H9 (cell line): ENCODE measurements around the gene LITAF. TPM values are rescaled to one million over a fixed set of nuclear protein-coding genes. Genes with fewer than 3 reads are reported as not detected.

Experiments
- DNase-seq: peaks from one replicate; pipeline ENCODE4 v3.0.0-alpha.2; 2017
- H2AFZ ChIP-seq: one replicate; pipeline ENCODE4 v1.6.1; 2013; ENCODE audit warnings: mild to moderate bottlenecking, low read length, control low read depth, moderate library complexity
- H2AK5ac ChIP-seq: 2 replicates; pipeline ENCODE4 v1.6.1; 2013; ENCODE audit warnings: low read length, control low read depth, mixed read lengths; ENCODE audit not compliant: insufficient read length
- H2BK120ac ChIP-seq: one replicate; pipeline ENCODE4 v1.6.1; 2013; ENCODE audit warnings: low read depth, mild to moderate bottlenecking, low read length, control low read depth, inconsistent platforms; ENCODE audit not compliant: poor library complexity, severe bottlenecking
- H2BK12ac ChIP-seq: 2 replicates; pipeline ENCODE4 v1.6.1; 2013; ENCODE audit warnings: low read length, control low read depth, mixed read lengths, low read depth; ENCODE audit not compliant: insufficient read length
- H2BK15ac ChIP-seq: 2 replicates; pipeline ENCODE4 v1.6.1; 2013; ENCODE audit warnings: low read depth, low read length, control low read depth
- H2BK20ac ChIP-seq: one replicate; pipeline ENCODE4 v1.6.1; 2013; ENCODE audit warnings: low read depth, mild to moderate bottlenecking, low read length, control low read depth, inconsistent platforms; ENCODE audit not compliant: poor library complexity, severe bottlenecking
- H2BK5ac ChIP-seq: 2 replicates; pipeline ENCODE4 v1.6.1; 2013; ENCODE audit warnings: low read length, control low read depth, mixed read lengths; ENCODE audit not compliant: insufficient read length
- H3K14ac ChIP-seq: 2 replicates; pipeline ENCODE4 v1.6.1; 2013; ENCODE audit warnings: low read length, control low read depth; ENCODE audit not compliant: insufficient read depth
- H3K18ac ChIP-seq: 2 replicates; pipeline ENCODE4 v1.6.1; 2013; ENCODE audit warnings: low read depth, mild to moderate bottlenecking, mixed read lengths, low read length, control low read depth; ENCODE audit not compliant: insufficient read length
- H3K23ac ChIP-seq: 2 replicates; pipeline ENCODE4 v1.6.1; 2013; ENCODE audit warnings: low read length, control low read depth, mixed read lengths, low read depth; ENCODE audit not compliant: insufficient read length
- H3K23me2 ChIP-seq: 2 replicates; pipeline ENCODE4 v1.6.1; 2013; ENCODE audit warnings: low read depth, mild to moderate bottlenecking, mixed read lengths, low read length, control low read depth; ENCODE audit not compliant: insufficient read length, poor library complexity, severe bottlenecking
- H3K27ac ChIP-seq: 2 replicates; pipeline ENCODE4 v1.5.1; 2013; ENCODE audit warnings: low read length, control low read depth, mixed read lengths, low read depth; ENCODE audit not compliant: insufficient read length
- H3K27me3 ChIP-seq: 2 replicates; pipeline ENCODE4 v1.6.1; 2013; ENCODE audit warnings: low read length, control low read depth, inconsistent platforms; ENCODE audit not compliant: insufficient read depth
- H3K4ac ChIP-seq: 2 replicates; pipeline ENCODE4 v1.6.1; 2013; ENCODE audit warnings: low read depth, mild to moderate bottlenecking, control low read depth, inconsistent platforms, low read length, moderate library complexity
- H3K4me1 ChIP-seq: 2 replicates; pipeline ENCODE4 v1.6.1; 2013; ENCODE audit warnings: low read length, control low read depth, inconsistent platforms; ENCODE audit not compliant: insufficient read depth
- H3K4me2 ChIP-seq: 2 replicates; pipeline ENCODE4 v1.6.1; 2013; ENCODE audit warnings: low read length, control low read depth, mixed read lengths; ENCODE audit not compliant: insufficient read length, insufficient read depth
- H3K56ac ChIP-seq: 2 replicates; pipeline ENCODE4 v1.6.1; 2013; ENCODE audit warnings: low read depth, mild to moderate bottlenecking, mixed read lengths, low read length, control low read depth; ENCODE audit not compliant: insufficient read length
- H3K79me1 ChIP-seq: 2 replicates; pipeline ENCODE4 v1.6.1; 2013; ENCODE audit warnings: low read depth, mild to moderate bottlenecking, moderate library complexity, low read length, control low read depth, inconsistent platforms; ENCODE audit not compliant: insufficient read depth, poor library complexity, severe bottlenecking
- H3K79me2 ChIP-seq: 2 replicates; pipeline ENCODE4 v1.6.1; 2013; ENCODE audit warnings: low read length, control low read depth, inconsistent platforms; ENCODE audit not compliant: insufficient read depth
- H3K9ac ChIP-seq: 2 replicates; pipeline ENCODE4 v1.6.1; 2013; ENCODE audit warnings: low read length, control low read depth, mixed read lengths; ENCODE audit not compliant: insufficient read length; ENCODE audit errors: extremely low read depth
- H3K9me3 ChIP-seq: one replicate; pipeline ENCODE4 v1.6.1; 2013; ENCODE audit warnings: low read depth, low read length, inconsistent platforms; ENCODE audit not compliant: control insufficient read depth
- H3T11ph ChIP-seq: one replicate; pipeline ENCODE4 v1.6.1; 2013; ENCODE audit warnings: mild to moderate bottlenecking, low read length, control low read depth, inconsistent platforms
- H4K20me1 ChIP-seq: one replicate; pipeline ENCODE4 v1.6.1; 2013; ENCODE audit not compliant: control insufficient read depth, insufficient read length, insufficient read depth
- H4K5ac ChIP-seq: 2 replicates; pipeline ENCODE4 v1.6.1; 2013; ENCODE audit warnings: low read depth, mild to moderate bottlenecking, mixed read lengths, low read length, control low read depth; ENCODE audit not compliant: insufficient read length
- H4K8ac ChIP-seq: replicated peaks from 2 replicates; pipeline ENCODE4 v1.6.1; 2013; ENCODE audit warnings: low read length, control low read depth, mixed read lengths, low read depth; ENCODE audit not compliant: insufficient read length
- H4K91ac ChIP-seq: 2 replicates; pipeline ENCODE4 v1.6.1; 2013; ENCODE audit warnings: low read depth, mild to moderate bottlenecking, moderate library complexity, mixed read lengths, low read length, control low read depth; ENCODE audit not compliant: insufficient read length
- H3K27ac Mint-ChIP-seq, 3 experiments: 2 replicates in 2 of 3; 3 replicates in 1 of 3; pipeline ENCODE4 v1.8.0; 2020 to 2021; ENCODE audit warnings: mixed read lengths in 3 of 3, mild to moderate bottlenecking in 1 of 3, moderate library complexity in 1 of 3
- H3K27me3 Mint-ChIP-seq: 2 replicates; pipeline ENCODE4 v1.8.0; 2021; ENCODE audit warnings: low read depth, mild to moderate bottlenecking, moderate library complexity, mixed read lengths
- H3K36me3 Mint-ChIP-seq, 3 experiments: 2 replicates in 2 of 3; 3 replicates in 1 of 3; pipeline ENCODE4 v1.8.0; 2020 to 2021; ENCODE audit warnings: low read depth in 3 of 3, mixed read lengths in 3 of 3; ENCODE audit not compliant: insufficient read depth in 1 of 3
- H3K4me1 Mint-ChIP-seq, 2 experiments: 2 replicates each; pipeline ENCODE4 v1.8.0; 2020; ENCODE audit warnings: mixed read lengths in 2 of 2
- H3K4me3 Mint-ChIP-seq, 2 experiments: 2 replicates in 1 of 2; 3 replicates in 1 of 2; pipeline ENCODE4 v1.8.0; 2020 to 2021; ENCODE audit warnings: mild to moderate bottlenecking in 2 of 2, mixed read lengths in 2 of 2, moderate library complexity in 1 of 2
- H3K9me3 Mint-ChIP-seq, 2 experiments: 2 replicates in 1 of 2; 3 replicates in 1 of 2; pipeline ENCODE4 v1.8.0; 2020; ENCODE audit warnings: mild to moderate bottlenecking in 2 of 2, mixed read lengths in 2 of 2, moderate library complexity in 1 of 2
- CTCF ChIP-seq: fragments of 200-600 bp; sonication (generic); conservative IDR thresholded peaks from 3 replicates; pipeline ENCODE4 v1.8.0; 2021; ENCODE audit warnings: antibody characterized with exemption, mild to moderate bottlenecking
- WGBS: extraction: QIAGEN DNeasy Blood & Tissue Kit; methylation state at CpG from one replicate; pipeline ENCODE4 v1.1.7; 2013; ENCODE audit warnings: missing lambda C conversion rate, low lambda C conversion rate, mixed read lengths; ENCODE audit not compliant: insufficient read length; ENCODE audit errors: extremely low coverage; 5-methylcytosine and 5-hydroxymethylcytosine counted together
- total RNA-seq: library from RNA; stranded (reverse); gene quantifications from 2 replicates; pipeline ENCODE4 v1.2.1, GENCODE V29; 2021

The LITAF gene
- total RNA-seq, 1 experiment from 2014 or later = 249 TPM

- Histone ChIP-seq H2BK5ac (no peak overlapping the region), H2BK15ac (no peak overlapping the region), H3K23me2 (no peaks in the 10 kb centered on the region), H3K27ac (no peak overlapping the region), H3T11ph (no peak overlapping the region), H2AK5ac (no peak overlapping the region), H3K56ac (no peak overlapping the region), H3K14ac (no peak overlapping the region), H3K4me2 (peak overlapping the region; percentile 30), H4K20me1 (no peaks in the 10 kb centered on the region), H2BK12ac (no peak overlapping the region), H4K91ac (no peak overlapping the region), H3K23ac (no peak overlapping the region), H2BK20ac (no peak overlapping the region), H4K5ac (no peak overlapping the region), H2AFZ (no peak overlapping the region), H3K4ac (no peak overlapping the region), H3K9ac (no peak overlapping the region), H3K79me2 (no peaks in the 10 kb centered on the region), H3K27me3 (no peaks in the 10 kb centered on the region), H2BK120ac (no peak overlapping the region), H3K79me1 (no peaks in the 10 kb centered on the region), H4K8ac (no peak overlapping the region), H3K18ac (no peak overlapping the region), H3K9me3 (no peaks in the 10 kb centered on the region), H3K4me1 (no peaks in the 10 kb centered on the region; the same call in 1 of the 2 replicates)
- Mint-ChIP-seq H3K4me3 (no peak overlapping the region), H3K27ac (no peak overlapping the region), H3K9me3 (no peaks in the 10 kb centered on the region), H3K4me1 (peaks cover 41 to 56% of the 10 kb centered on the region in 2 experiments), H3K27me3 (no peaks in the 10 kb centered on the region; the same call in none of the 2 replicates), H3K36me3 (no peaks in the 10 kb centered on the region)
- no peak for TF ChIP-seq CTCF
- no CpG with 5 or more reads among the region's 4 CpGs for WGBS
- no peak for DNase-seq
Observed at GRCh38 chr16:11502239-11502638, 84.5 kb downstream of the LITAF start.
